ENCODE results near the gene LRMDA.

DNA sequence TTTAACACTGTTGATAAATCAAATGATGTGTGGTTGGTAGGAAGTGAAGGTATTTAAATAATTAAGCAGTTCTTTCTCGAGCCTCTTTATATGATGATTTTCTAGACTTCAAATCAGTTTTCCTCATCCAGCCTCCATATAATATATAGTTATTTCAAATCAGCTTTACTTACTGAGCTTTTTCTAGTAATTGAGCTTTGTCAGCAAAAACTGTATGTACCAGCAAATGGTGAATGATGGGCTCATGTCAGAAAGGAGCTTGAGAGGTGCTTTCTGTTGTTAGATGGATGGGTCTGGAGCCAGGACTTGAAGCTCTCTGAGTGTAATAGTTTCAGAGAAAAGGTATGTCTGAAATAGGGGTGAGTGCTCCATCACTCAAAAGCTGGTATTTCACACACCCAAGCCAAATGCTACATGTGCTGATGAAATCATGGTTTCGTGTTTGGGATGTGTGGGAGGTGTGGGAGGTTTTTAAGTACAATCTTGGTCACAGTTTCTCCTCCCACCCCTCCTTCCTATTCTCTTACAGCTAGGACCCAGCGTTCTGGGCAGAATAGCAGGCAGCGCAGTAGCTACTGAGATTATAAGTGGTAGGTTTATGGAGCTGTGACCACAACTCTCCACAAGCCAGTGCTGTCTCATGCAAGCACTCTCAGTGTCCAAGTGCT lies 55.8 kb downstream of the LRMDA start:
- no peak for TF ChIP-seq HCFC1 (IDR thresholded peaks at IDR 0.05; ENCODE audit: low read length)
- TF ChIP-seq, protein P1, sequence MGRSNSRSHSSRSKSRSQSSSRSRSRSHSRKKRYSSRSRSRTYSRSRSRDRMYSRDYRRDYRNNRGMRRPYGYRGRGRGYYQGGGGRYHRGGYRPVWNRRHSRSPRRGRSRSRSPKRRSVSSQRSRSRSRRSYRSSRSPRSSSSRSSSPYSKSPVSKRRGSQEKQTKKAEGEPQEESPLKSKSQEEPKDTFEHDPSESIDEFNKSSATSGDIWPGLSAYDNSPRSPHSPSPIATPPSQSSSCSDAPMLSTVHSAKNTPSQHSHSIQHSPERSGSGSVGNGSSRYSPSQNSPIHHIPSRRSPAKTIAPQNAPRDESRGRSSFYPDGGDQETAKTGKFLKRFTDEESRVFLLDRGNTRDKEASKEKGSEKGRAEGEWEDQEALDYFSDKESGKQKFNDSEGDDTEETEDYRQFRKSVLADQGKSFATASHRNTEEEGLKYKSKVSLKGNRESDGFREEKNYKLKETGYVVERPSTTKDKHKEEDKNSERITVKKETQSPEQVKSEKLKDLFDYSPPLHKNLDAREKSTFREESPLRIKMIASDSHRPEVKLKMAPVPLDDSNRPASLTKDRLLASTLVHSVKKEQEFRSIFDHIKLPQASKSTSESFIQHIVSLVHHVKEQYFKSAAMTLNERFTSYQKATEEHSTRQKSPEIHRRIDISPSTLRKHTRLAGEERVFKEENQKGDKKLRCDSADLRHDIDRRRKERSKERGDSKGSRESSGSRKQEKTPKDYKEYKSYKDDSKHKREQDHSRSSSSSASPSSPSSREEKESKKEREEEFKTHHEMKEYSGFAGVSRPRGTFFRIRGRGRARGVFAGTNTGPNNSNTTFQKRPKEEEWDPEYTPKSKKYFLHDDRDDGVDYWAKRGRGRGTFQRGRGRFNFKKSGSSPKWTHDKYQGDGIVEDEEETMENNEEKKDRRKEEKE (IDR thresholded peaks at IDR 0.05): no peak
- TF ChIP-seq CHD4 (IDR thresholded peaks at IDR 0.05): no peak
- TF ChIP-seq, protein P2, sequence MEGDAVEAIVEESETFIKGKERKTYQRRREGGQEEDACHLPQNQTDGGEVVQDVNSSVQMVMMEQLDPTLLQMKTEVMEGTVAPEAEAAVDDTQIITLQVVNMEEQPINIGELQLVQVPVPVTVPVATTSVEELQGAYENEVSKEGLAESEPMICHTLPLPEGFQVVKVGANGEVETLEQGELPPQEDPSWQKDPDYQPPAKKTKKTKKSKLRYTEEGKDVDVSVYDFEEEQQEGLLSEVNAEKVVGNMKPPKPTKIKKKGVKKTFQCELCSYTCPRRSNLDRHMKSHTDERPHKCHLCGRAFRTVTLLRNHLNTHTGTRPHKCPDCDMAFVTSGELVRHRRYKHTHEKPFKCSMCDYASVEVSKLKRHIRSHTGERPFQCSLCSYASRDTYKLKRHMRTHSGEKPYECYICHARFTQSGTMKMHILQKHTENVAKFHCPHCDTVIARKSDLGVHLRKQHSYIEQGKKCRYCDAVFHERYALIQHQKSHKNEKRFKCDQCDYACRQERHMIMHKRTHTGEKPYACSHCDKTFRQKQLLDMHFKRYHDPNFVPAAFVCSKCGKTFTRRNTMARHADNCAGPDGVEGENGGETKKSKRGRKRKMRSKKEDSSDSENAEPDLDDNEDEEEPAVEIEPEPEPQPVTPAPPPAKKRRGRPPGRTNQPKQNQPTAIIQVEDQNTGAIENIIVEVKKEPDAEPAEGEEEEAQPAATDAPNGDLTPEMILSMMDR (IDR thresholded peaks at IDR 0.05 in 2 of 3, conservative IDR thresholded peaks at IDR 0.05 in 1 of 3; ENCODE audit: control insufficient read depth in 2 of 3, extremely low read depth in 1 of 3, insufficient read depth in 1 of 3, low read depth in 3 of 3, low read length in 3 of 3): no peak
- no peak for TF ChIP-seq CBX5 (IDR thresholded peaks at IDR 0.05; ENCODE audit: low read depth)
- no peak for TF ChIP-seq SREBF2 (IDR thresholded peaks at IDR 0.05; ENCODE audit: low read length)
- no peak for TF ChIP-seq RAD21 (IDR thresholded peaks at IDR 0.05; ENCODE audit: insufficient read depth, low read depth, low read length)
- no peak for TF ChIP-seq CHD2 (IDR thresholded peaks at IDR 0.05; ENCODE audit: borderline replicate concordance, low read depth, low read length)
- TF ChIP-seq POLR2A (IDR thresholded peaks at IDR 0.05; ENCODE audit: low read depth, low read length): no peak
- no peak for TF ChIP-seq HDAC6 (IDR thresholded peaks at IDR 0.05; ENCODE audit: unreplicated experiment)

Measured in GM12878 (cell line).